Activated CD8-positive, alpha-beta memory T cell treated with anti-CD3 and anti-CD28 coated beads for 48 hours (primary cell): ENCODE measurements around the gene SAMD4A.
"Not testable (repeated sequence)": the region's sequence is repeated elsewhere in the genome, so short reads cannot be mapped to it uniquely, and the experiment has no call there.

Source experiments
- DNase-seq, 3 experiments: peaks; one replicate each; pipeline ENCODE4 v3.0.0-alpha.2; 2020; ENCODE audit warnings: low read depth in 2 of 3, low spot score in 2 of 3

The SAMD4A gene

DNA sequence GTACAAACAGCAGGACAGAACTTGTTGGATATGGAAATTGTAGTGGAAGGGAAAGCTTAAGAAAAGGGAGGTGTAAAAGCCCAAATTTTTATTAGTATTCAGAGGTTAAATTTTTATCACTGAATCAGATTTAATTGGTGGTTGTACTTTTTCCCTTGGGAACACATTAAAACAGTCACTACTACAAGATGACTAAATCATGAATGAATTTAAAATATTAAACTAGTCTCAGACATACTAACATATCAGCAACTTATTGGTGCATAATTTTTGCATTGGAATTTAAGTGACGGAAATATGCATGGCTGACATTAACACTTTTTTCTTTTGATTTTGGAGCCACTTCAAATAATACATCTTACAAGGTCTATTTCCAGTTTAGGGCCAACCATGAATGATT lies 27.6 kb downstream of the SAMD4A start:
- no peak for DNase-seq

DNA sequence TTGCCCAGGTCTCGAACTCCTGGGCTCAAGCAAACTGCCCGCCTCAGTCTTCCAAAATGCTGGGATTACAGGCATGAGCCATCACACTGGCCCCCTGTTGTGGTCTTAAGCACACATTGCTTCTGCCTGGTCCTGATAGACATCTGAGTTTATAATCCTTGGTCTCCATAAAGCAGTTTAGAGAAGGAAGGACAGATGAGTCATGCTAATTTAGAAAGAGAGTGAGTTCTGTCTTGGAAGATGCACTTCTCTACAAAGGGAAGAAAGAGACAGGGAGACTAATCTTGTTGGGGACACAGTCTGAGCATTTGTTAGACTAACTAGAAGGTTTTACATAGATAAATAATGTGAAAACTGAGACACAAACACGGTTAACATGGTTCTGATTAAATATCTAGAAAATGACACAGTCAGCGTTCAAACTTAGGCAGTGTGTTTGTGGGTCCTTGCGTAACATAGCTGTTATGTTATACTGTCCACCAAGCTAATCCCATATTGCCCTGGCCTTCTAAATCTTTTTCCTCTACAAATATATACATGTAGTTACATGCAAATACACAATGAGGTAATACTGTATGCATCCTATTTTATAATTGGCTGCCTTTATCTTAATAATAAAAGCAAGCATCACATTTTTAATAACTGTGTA lies 31.0 kb downstream of the SAMD4A start:
- DNase-seq: no peak

DNA sequence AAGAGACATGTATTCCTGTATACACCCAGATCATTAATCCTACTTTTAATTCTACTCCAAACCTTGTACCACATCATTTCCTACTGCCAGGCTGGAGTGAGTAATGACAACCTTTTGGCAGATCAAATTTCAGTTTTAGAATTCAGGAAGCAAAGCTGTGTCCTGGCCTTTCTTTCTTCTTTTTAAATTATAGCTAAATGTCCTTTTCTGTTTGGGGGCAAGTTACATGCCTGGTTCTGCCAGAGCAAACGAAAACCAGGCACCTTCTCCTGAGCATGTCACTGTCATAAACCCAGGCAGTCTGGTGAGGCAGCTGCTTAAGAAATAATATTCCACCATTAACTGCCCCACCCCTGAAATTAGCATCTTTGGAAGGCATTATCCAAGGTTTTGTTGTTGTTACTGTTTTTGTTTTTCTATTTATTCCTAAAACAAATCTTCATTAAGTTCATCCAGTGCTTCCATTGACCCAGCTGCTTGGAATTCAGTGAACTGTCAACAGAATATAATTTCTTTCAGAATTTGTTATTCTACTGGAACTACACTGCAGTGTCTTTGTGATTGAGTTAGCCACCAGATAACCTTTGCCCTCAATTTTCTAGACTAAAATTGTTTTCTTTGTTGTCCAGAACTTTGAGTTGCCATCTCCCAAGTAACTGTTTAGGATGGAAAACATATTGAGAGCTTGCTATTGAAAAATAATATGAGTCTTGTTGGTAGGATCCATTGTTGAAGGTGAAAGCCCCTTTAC lies 33.2 kb downstream of the SAMD4A start:
- DNase-seq: no peak

GRCh38 chr14:54600717-54601109 lies 33.8 kb downstream of the SAMD4A start:
- no peak for DNase-seq

DNA sequence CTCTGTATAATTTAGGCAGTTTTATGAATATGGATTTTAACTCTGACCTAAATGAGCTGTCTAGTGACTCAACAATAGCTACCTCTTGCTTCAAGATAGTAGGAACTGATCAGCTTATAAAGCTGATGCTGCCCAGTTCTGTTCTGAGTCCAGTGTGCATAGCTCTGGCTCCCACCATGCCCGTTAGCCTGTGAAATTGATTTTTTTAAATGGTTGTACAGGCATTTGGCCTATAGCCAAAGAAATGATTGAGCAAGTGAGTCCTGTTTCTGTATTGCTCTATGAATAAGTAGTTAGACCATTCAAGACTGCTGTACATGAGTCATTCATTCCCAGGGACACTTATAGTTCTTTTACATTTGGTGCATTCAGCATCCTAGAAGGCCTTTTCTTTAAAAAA lies 36.4 kb downstream of the SAMD4A start:
- DNase-seq: no peak

DNA sequence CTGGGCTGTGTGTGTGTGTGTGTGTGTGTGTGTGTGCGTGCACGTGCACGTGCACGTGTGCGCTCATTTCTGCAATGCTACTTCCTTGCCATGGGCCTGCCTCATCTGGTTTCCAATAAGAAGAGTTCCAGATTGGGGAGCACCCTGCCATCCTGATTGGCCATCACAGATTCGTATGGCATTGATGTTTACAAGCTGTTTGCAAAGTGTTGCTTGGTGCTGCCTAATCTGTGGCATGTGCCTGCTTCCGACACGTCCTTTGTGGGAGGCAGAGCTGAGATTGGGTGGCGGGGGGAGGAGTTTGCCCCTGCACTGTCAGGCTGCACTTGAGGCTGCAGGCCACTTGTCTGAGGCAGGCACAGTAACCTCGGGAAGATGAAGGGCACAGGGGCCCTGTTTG lies 39.2 kb downstream of the SAMD4A start:
- no peak for DNase-seq

GRCh38 chr14:54606631-54607133 lies 39.8 kb downstream of the SAMD4A start:
- DNase-seq: no peak

- no peak for DNase-seq
Observed at GRCh38 chr14:54609576-54609975, 42.6 kb downstream of the SAMD4A start.

- no peak for DNase-seq
Observed at GRCh38 chr14:54610051-54610977, 43.4 kb downstream of the SAMD4A start.

- no peak for DNase-seq
Observed at GRCh38 chr14:54614296-54614695, 47.4 kb downstream of the SAMD4A start.

GRCh38 chr14:54617467-54617866 lies 50.5 kb downstream of the SAMD4A start:
- DNase-seq: no peak

- no peak for DNase-seq
Observed at GRCh38 chr14:54621686-54622085, 54.8 kb downstream of the SAMD4A start.

GRCh38 chr14:54622192-54622958 lies 55.4 kb downstream of the SAMD4A start:
- peak in 2 of 3 experiments; percentile 23 to 25 for DNase-seq

- no peak for DNase-seq
Observed at GRCh38 chr14:54623279-54624004, 56.5 kb downstream of the SAMD4A start.

DNA sequence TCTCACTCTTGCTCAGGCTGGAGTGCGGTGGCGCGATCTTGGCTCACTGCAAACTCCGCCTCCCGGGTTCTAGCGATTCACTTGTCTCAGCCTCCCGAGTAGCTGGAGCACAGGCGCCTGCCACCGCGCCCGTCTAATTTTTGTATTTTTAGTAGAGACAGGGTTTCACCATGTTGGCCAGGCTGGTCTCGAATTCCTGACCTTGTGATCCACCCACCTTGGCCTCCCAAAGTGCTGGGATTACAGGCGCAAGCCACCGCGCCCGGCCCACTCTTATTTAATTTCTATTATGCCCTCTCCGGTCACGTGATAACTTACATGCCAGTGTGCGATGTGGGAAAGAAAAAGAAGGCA lies 57.1 kb downstream of the SAMD4A start:
- not testable (repeated sequence) for DNase-seq

- DNase-seq: no peak
Observed at GRCh38 chr14:54625112-54625511, 58.2 kb downstream of the SAMD4A start.

- DNase-seq: no peak
Observed at GRCh38 chr14:54627219-54627539, 60.3 kb downstream of the SAMD4A start.

DNA sequence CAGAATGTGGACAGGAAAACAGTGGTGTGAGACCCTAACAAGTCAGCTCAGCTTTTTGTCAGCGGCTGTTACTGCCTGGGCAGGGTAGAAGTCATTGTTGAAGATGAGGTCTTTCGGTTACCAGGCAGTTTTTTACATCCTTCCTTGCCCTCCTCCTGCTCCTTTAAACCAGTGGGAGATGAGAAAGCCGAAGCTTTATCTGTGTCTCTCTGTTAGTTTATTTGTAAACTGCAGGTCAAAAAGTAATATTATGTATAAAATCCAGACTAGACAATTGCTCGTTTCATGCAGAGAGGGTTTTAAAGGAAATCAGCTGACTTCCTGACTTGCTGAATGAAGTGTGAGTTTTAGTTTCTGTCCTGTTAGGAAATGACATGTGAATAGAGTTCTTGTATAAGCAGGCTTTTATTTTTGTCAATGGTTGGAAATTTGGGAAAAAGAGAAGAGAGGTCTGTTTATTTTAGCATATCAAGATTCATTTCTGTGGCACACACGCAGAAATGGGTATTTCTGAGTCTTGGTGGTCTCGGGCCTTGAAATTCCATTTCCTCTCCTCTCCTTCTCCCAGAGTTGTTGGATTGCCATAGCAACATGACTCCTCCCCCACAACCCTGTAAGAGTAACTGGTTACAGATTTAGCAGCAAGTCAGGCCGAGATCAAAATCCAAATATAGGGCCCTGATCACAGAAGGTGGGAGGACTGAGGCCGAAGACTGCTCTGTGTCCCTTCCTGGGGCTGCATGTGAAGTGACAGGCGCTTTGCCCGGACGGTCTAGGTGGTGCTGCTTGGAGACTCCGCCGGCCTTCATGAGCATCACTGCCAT lies 60.8 kb downstream of the SAMD4A start:
- no peak for DNase-seq

GRCh38 chr14:54629183-54629582 lies 62.3 kb downstream of the SAMD4A start:
- DNase-seq: no peak
